HEK293 (cell line): ENCODE data around the gene CHI3L1.
A peak's percentile ranks its signal among the peaks of the same experiment; 100 is the strongest.

Experiments used
- ATF2 ChIP-seq: fragments of 450-650 bp; formaldehyde crosslinking; IDR thresholded peaks from 2 replicates; pipeline ENCODE4 v1.5.1; 2016; ENCODE audit warnings: missing biosample characterization, missing genetic modification characterization, low read depth
- BCL11B ChIP-seq: fragments of 450-650 bp; formaldehyde crosslinking; IDR thresholded peaks from 2 replicates; pipeline ENCODE4 v1.5.1; 2016; ENCODE audit warnings: low read depth, missing biosample characterization, missing genetic modification characterization
- EGR2 ChIP-seq: fragments of 450-650 bp; formaldehyde crosslinking; IDR thresholded peaks from 2 replicates; pipeline ENCODE4 v1.5.1; 2016; ENCODE audit warnings: low read depth, missing biosample characterization, missing genetic modification characterization
- ELK4 ChIP-seq: IDR thresholded peaks from 2 replicates; pipeline ENCODE4 v1.6.1; 2011; ENCODE audit warnings: mild to moderate bottlenecking, low read depth, low read length, borderline replicate concordance
- GLIS1 ChIP-seq: fragments of 450-650 bp; formaldehyde crosslinking; IDR thresholded peaks from 2 replicates; pipeline ENCODE4 v1.5.1; 2016; ENCODE audit warnings: missing biosample characterization, missing genetic modification characterization
- GLIS2 ChIP-seq: fragments of 450-650 bp; formaldehyde crosslinking; IDR thresholded peaks from 2 replicates; pipeline ENCODE4 v1.5.1; 2016; ENCODE audit warnings: missing biosample characterization, missing genetic modification characterization
- KLF10 ChIP-seq: fragments of 450-650 bp; IDR thresholded peaks from 2 replicates; pipeline ENCODE4 v1.5.1; 2018; ENCODE audit warnings: missing biosample characterization, mild to moderate bottlenecking, missing genetic modification characterization
- MYNN ChIP-seq: fragments of 450-650 bp; formaldehyde crosslinking; IDR thresholded peaks from 2 replicates; pipeline ENCODE4 v1.5.1; 2016; ENCODE audit warnings: missing biosample characterization, missing genetic modification characterization, borderline replicate concordance
- RBAK ChIP-seq: fragments of 450-650 bp; formaldehyde crosslinking; IDR thresholded peaks from 2 replicates; pipeline ENCODE4 v1.5.1; 2016; ENCODE audit warnings: missing biosample characterization, missing genetic modification characterization
- REPIN1 ChIP-seq: fragments of 450-650 bp; formaldehyde crosslinking; IDR thresholded peaks from 2 replicates; pipeline ENCODE4 v1.5.1; 2017; ENCODE audit warnings: missing biosample characterization, missing genetic modification characterization, low read depth
- SP3 ChIP-seq: fragments of 450-650 bp; formaldehyde crosslinking; IDR thresholded peaks from 2 replicates; pipeline ENCODE4 v1.5.1; 2016; ENCODE audit warnings: missing biosample characterization, missing genetic modification characterization
- SP7 ChIP-seq: fragments of 450-650 bp; formaldehyde crosslinking; IDR thresholded peaks from 2 replicates; pipeline ENCODE4 v1.5.1; 2016; ENCODE audit warnings: missing biosample characterization, missing genetic modification characterization
- WT1 ChIP-seq: fragments of 450-650 bp; formaldehyde crosslinking; IDR thresholded peaks from 2 replicates; pipeline ENCODE4 v1.5.1; 2016; ENCODE audit warnings: missing biosample characterization, missing genetic modification characterization
- ZBTB1 ChIP-seq: fragments of 450-650 bp; formaldehyde crosslinking; IDR thresholded peaks from 2 replicates; pipeline ENCODE4 v1.5.1; 2016; ENCODE audit warnings: missing biosample characterization, missing genetic modification characterization
- ZBTB11 ChIP-seq: fragments of 450-650 bp; formaldehyde crosslinking; conservative IDR thresholded peaks from 2 replicates; pipeline ENCODE4 v1.5.1; 2016; ENCODE audit warnings: low read depth, missing biosample characterization, missing genetic modification characterization
- ZBTB48 ChIP-seq: fragments of 450-650 bp; formaldehyde crosslinking; IDR thresholded peaks from 2 replicates; pipeline ENCODE4 v1.5.1; 2016; ENCODE audit warnings: missing biosample characterization, missing genetic modification characterization
- ZEB2 ChIP-seq: fragments of 450-650 bp; formaldehyde crosslinking; IDR thresholded peaks from 2 replicates; pipeline ENCODE4 v1.5.1; 2016; ENCODE audit warnings: missing biosample characterization, missing genetic modification characterization
- ZFHX2 ChIP-seq: fragments of 450-650 bp; formaldehyde crosslinking; conservative IDR thresholded peaks from 2 replicates; pipeline ENCODE4 v1.5.1; 2016; ENCODE audit warnings: missing biosample characterization, missing genetic modification characterization
- ZFP37 ChIP-seq: fragments of 450-650 bp; formaldehyde crosslinking; IDR thresholded peaks from 2 replicates; pipeline ENCODE4 v1.5.1; 2016; ENCODE audit warnings: missing biosample characterization, missing genetic modification characterization
- ZNF155 ChIP-seq: fragments of 450-650 bp; formaldehyde crosslinking; IDR thresholded peaks from 2 replicates; pipeline ENCODE4 v1.5.1; 2016; ENCODE audit warnings: missing biosample characterization, missing genetic modification characterization
- ZNF211 ChIP-seq: fragments of 450-650 bp; formaldehyde crosslinking; IDR thresholded peaks from 2 replicates; pipeline ENCODE4 v1.5.1; 2016; ENCODE audit warnings: low read depth, missing biosample characterization, missing genetic modification characterization
- ZNF274 ChIP-seq, 2 experiments: fragments of 200-500 bp in 1 of 2; fragments of 450-650 bp in 1 of 2; sonication (Bioruptor generic) in 1 of 2; formaldehyde crosslinking in 1 of 2; IDR thresholded peaks; 2 replicates each; pipeline versions ENCODE4 v1.5.1 to v1.6.1; 2014 to 2016; ENCODE audit warnings: borderline replicate concordance in 1 of 2, inconsistent platforms in 1 of 2, low read length in 1 of 2, missing biosample characterization in 1 of 2, missing genetic modification characterization in 1 of 2
- ZNF311 ChIP-seq: fragments of 450-650 bp; formaldehyde crosslinking; IDR thresholded peaks from 2 replicates; pipeline ENCODE4 v1.5.1; 2017; ENCODE audit warnings: missing biosample characterization, missing genetic modification characterization, borderline replicate concordance
- ZNF354C ChIP-seq: fragments of 450-650 bp; formaldehyde crosslinking; IDR thresholded peaks from 2 replicates; pipeline ENCODE4 v1.5.1; 2016; ENCODE audit warnings: missing biosample characterization, missing genetic modification characterization, low read depth, borderline replicate concordance
- ZNF501 ChIP-seq: fragments of 450-650 bp; formaldehyde crosslinking; IDR thresholded peaks from 2 replicates; pipeline ENCODE4 v1.5.1; 2016; ENCODE audit warnings: missing biosample characterization, missing genetic modification characterization
- ZNF571 ChIP-seq: fragments of 450-650 bp; formaldehyde crosslinking; IDR thresholded peaks from 2 replicates; pipeline ENCODE4 v1.5.0; 2017; ENCODE audit warnings: missing biosample characterization, missing genetic modification characterization
- ZNF624 ChIP-seq: fragments of 450-650 bp; formaldehyde crosslinking; IDR thresholded peaks from 2 replicates; pipeline ENCODE4 v1.5.1; 2017; ENCODE audit warnings: missing biosample characterization, missing genetic modification characterization
- ZNF660 ChIP-seq: fragments of 450-650 bp; IDR thresholded peaks from 2 replicates; pipeline ENCODE4 v1.5.1; 2018; ENCODE audit warnings: missing biosample characterization, mild to moderate bottlenecking, missing genetic modification characterization
- ZNF664 ChIP-seq: fragments of 450-650 bp; formaldehyde crosslinking; IDR thresholded peaks from 2 replicates; pipeline ENCODE4 v1.5.1; 2016; ENCODE audit warnings: missing biosample characterization, missing genetic modification characterization
- ZNF677 ChIP-seq: fragments of 450-650 bp; IDR thresholded peaks from 2 replicates; pipeline ENCODE4 v1.5.0; 2018; ENCODE audit warnings: missing biosample characterization, mild to moderate bottlenecking, missing genetic modification characterization, moderate library complexity
- ZNF747 ChIP-seq: fragments of 450-650 bp; formaldehyde crosslinking; IDR thresholded peaks from 2 replicates; pipeline ENCODE4 v1.5.1; 2016; ENCODE audit warnings: missing biosample characterization, missing genetic modification characterization
- ZNF791 ChIP-seq: fragments of 450-650 bp; formaldehyde crosslinking; IDR thresholded peaks from 2 replicates; pipeline ENCODE4 v1.5.1; 2016; ENCODE audit warnings: missing biosample characterization, missing genetic modification characterization
- ZNF792 ChIP-seq: fragments of 450-650 bp; formaldehyde crosslinking; IDR thresholded peaks from 2 replicates; pipeline ENCODE4 v1.5.1; 2016; ENCODE audit warnings: missing biosample characterization, missing genetic modification characterization
- ZXDB ChIP-seq: fragments of 450-650 bp; formaldehyde crosslinking; IDR thresholded peaks from 2 replicates; pipeline ENCODE4 v1.5.1; 2016; ENCODE audit warnings: missing biosample characterization, missing genetic modification characterization
- TF ChIP-seq, protein P1 (sequence below): fragments of 450-650 bp; formaldehyde crosslinking; IDR thresholded peaks from 2 replicates; pipeline ENCODE4 v1.5.1; 2017; ENCODE audit warnings: missing biosample characterization, missing genetic modification characterization

CHI3L1 gene

DNA sequence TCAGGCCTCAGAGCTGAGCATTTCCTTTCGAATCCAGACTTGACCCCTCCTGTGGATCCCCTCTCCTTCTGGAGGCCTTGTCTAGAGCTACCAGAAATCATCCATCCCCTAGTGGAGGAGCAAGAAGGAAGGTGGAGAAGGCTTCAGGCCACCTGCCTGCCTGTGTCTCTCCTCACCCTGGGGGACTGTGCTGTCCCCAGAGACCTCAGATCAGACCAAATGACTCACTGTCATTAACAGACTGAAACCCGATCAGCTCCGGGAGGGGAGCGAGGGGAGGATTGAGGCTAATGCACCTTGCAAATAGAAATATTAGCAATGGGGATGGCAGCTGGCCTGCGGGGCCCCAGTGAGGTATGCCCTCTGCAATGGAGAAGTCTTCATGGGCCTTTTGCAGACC, 12.9 kb downstream of the CHI3L1 start (continued):
- TF ChIP-seq ZNF791 (tag by site-specific recombination) (no peak), BCL11B (tag by site-specific recombination) (no peak), GLIS2 (tag by site-specific recombination) (0 out of 2 replicates have a peak, but pooled peaks have one; percentile 17), ZNF274 (IDR thresholded peaks at IDR 0.05; ENCODE audit: low read length) (no peak), ZNF274 (tag by site-specific recombination; IDR thresholded peaks at IDR 0.05; ENCODE audit: borderline replicate concordance) (no peak), ZNF211 (tag by site-specific recombination) (no peak), ZFP37 (tag by site-specific recombination) (no peak), RBAK (tag by site-specific recombination) (no peak), SP7 (peak; percentile 43; the same call in 1 of the 2 replicates), MYNN (tag by site-specific recombination) (no peak), ZNF501 (tag by site-specific recombination) (no peak), EGR2 (no peak), ELK4 (no peak), KLF10 (no peak), ZFHX2 (tag by site-specific recombination) (no peak), ZNF311 (tag by site-specific recombination) (no peak), GLIS1 (tag by site-specific recombination) (peak; percentile 99), ZBTB48 (tag by site-specific recombination) (no peak), ZBTB1 (tag by site-specific recombination) (no peak), ZXDB (tag by site-specific recombination) (no peak), ZEB2 (tag by site-specific recombination) (0 out of 2 replicates have a peak, but pooled peaks have one; percentile 44), SP3 (tag by site-specific recombination) (no peak), ZNF664 (no peak), ZNF792 (no peak), ZBTB11 (tag by site-specific recombination) (no peak), WT1 (tag by site-specific recombination) (peak; percentile 67), REPIN1 (tag by site-specific recombination) (no peak), ZNF155 (tag by site-specific recombination) (no peak), ZNF624 (tag by site-specific recombination) (no peak), ATF2 (tag by site-specific recombination) (no peak), ZNF660 (no peak), ZNF747 (no peak), ZNF677 (no peak), ZNF571 (no peak), ZNF354C (tag by site-specific recombination) (no peak)
- TF ChIP-seq, protein P1, sequence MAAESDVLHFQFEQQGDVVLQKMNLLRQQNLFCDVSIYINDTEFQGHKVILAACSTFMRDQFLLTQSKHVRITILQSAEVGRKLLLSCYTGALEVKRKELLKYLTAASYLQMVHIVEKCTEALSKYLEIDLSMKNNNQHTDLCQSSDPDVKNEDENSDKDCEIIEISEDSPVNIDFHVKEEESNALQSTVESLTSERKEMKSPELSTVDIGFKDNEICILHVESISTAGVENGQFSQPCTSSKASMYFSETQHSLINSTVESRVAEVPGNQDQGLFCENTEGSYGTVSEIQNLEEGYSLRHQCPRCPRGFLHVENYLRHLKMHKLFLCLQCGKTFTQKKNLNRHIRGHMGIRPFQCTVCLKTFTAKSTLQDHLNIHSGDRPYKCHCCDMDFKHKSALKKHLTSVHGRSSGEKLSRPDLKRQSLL (tag by site-specific recombination), result no peak
